Measurements from ENCODE around the gene VGLL3.

The VGLL3 gene

GRCh38 chr3:86950717-86951116, 40.2 kb downstream of the VGLL3 start:
- no peak for DNase-seq (ENCODE audit: low read depth)

GRCh38 chr3:86949850-86950249, 41.1 kb downstream of the VGLL3 start:
- no peak for DNase-seq (ENCODE audit: low read depth)

- no peak for DNase-seq (ENCODE audit: low read depth)
These were observed 42.1 kb downstream of the VGLL3 start for GRCh38 chr3:86948822-86949221.

GRCh38 chr3:86942206-86942605, 48.7 kb downstream of the VGLL3 start:
- DNase-seq (ENCODE audit: low read depth): no peak

- DNase-seq (ENCODE audit: low read depth): no peak
These were observed 52.4 kb downstream of the VGLL3 start for GRCh38 chr3:86938416-86939105.

- DNase-seq (ENCODE audit: low read depth): no peak
These were observed 53.6 kb downstream of the VGLL3 start for GRCh38 chr3:86937306-86937791.

GRCh38 chr3:86934851-86935250, 56.1 kb downstream of the VGLL3 start:
- no peak for DNase-seq (ENCODE audit: low read depth)

- no peak for DNase-seq (ENCODE audit: low read depth)
These were observed 60.1 kb downstream of the VGLL3 start for GRCh38 chr3:86930831-86931230.

GRCh38 chr3:86930181-86930580, 60.8 kb downstream of the VGLL3 start:
- no peak for DNase-seq (ENCODE audit: low read depth)

GRCh38 chr3:86929046-86929445, 61.9 kb downstream of the VGLL3 start:
- DNase-seq (ENCODE audit: low read depth): no peak

- DNase-seq (ENCODE audit: low read depth): no peak
These were observed 67.9 kb downstream of the VGLL3 start for GRCh38 chr3:86923071-86923491.

- no peak for DNase-seq (ENCODE audit: low read depth)
These were observed 68.8 kb downstream of the VGLL3 start for GRCh38 chr3:86921971-86922680.

GRCh38 chr3:86914670-86915069, 76.3 kb downstream of the VGLL3 start:
- no peak for DNase-seq (ENCODE audit: low read depth)

- no peak for DNase-seq (ENCODE audit: low read depth)
These were observed 77.8 kb downstream of the VGLL3 start for GRCh38 chr3:86913160-86913559.

GRCh38 chr3:86895202-86895601, 95.7 kb downstream of the VGLL3 start:
- no peak for DNase-seq (ENCODE audit: low read depth)

GRCh38 chr3:86890741-86891396, 100.1 kb downstream of the VGLL3 start:
- no peak for DNase-seq (ENCODE audit: low read depth)

Measured in stimulated activated CD8-positive, alpha-beta memory T cell treated with anti-CD3 and anti-CD28 coated beads, Interleukin-15, amount 100 ng/mL, for 24 hours (primary cell).